HG02840 (cell line): Measurements from ENCODE around the gene ACE.

Experiments
- ATAC-seq: cut with Tn5 transposase; IDR thresholded peaks from one replicate; pipeline ENCODE4 v1.9.1; 2021; ENCODE audit warnings: mild to moderate bottlenecking, moderate library complexity, moderate number of reproducible peaks; ENCODE audit not compliant: unreplicated experiment, low FRiP score

ACE gene

GRCh38 chr17:63512896-63513644 is 36.2 kb downstream of the ACE start:
- no peak for ATAC-seq

- ATAC-seq, result no peak
Measured at GRCh38 chr17:63514477-63514876, 37.6 kb downstream of the ACE start.

- ATAC-seq, result no peak
Measured at GRCh38 chr17:63514974-63515373, 38.1 kb downstream of the ACE start.

GRCh38 chr17:63515426-63515825 is 38.6 kb downstream of the ACE start:
- ATAC-seq, result no peak

- no peak for ATAC-seq
Measured at GRCh38 chr17:63516910-63517824, 40.3 kb downstream of the ACE start.

- ATAC-seq, result no peak
Measured at GRCh38 chr17:63517825-63518534, 41.1 kb downstream of the ACE start.

- ATAC-seq, result no peak
Measured at GRCh38 chr17:63519116-63519881, 42.4 kb downstream of the ACE start.

- ATAC-seq, result no peak
Measured at GRCh38 chr17:63519972-63520882, 43.4 kb downstream of the ACE start.

- ATAC-seq, result no peak
Measured at GRCh38 chr17:63523253-63523855, 46.5 kb downstream of the ACE start, which contains the start of gene KCNH6. KCNH6 (plus strand) TSS chr17:63523358; CDS start chr17:63523414, 56 bp downstream.

GRCh38 chr17:63524051-63524450 is 47.2 kb downstream of the ACE start:
- ATAC-seq, result no peak

- no peak for ATAC-seq
Measured at GRCh38 chr17:63525190-63525946, 48.5 kb downstream of the ACE start.

GRCh38 chr17:63526861-63527260 is 50.0 kb downstream of the ACE start:
- no peak for ATAC-seq

GRCh38 chr17:63528183-63528582 is 51.3 kb downstream of the ACE start:
- ATAC-seq, result no peak

GRCh38 chr17:63529711-63530556 is 53.1 kb downstream of the ACE start:
- ATAC-seq, result no peak

GRCh38 chr17:63530557-63531021 is 53.7 kb downstream of the ACE start:
- ATAC-seq, result no peak

GRCh38 chr17:63531022-63531965 is 54.4 kb downstream of the ACE start:
- ATAC-seq, result no peak
